ENCODE measurements around the gene BMP2K.

The BMP2K gene

DNA sequence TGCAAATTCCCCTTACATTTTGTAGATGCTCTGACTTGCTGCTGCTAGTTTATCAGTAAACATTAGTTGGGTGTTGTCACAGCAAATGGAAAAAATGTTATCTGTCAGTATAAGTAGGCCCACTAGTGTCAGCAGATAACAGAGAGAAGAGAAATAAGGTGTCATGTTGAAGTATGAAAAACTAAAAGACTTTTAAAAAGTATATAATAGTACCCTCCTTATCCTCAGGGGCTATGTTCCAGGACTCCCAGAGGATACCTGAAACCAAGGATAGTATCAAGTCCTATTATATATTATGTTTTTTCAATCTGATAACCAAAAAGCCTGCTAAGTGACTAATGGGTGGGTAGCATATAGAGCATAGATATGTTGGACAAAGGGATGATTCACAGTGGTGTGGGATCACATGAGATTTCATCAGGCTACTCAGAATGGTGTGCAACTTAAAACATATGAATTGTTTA is 11.6 kb upstream of the BMP2K start:
- peak; percentile 76 for DNase-seq (ENCODE audit: low read depth)

DNA sequence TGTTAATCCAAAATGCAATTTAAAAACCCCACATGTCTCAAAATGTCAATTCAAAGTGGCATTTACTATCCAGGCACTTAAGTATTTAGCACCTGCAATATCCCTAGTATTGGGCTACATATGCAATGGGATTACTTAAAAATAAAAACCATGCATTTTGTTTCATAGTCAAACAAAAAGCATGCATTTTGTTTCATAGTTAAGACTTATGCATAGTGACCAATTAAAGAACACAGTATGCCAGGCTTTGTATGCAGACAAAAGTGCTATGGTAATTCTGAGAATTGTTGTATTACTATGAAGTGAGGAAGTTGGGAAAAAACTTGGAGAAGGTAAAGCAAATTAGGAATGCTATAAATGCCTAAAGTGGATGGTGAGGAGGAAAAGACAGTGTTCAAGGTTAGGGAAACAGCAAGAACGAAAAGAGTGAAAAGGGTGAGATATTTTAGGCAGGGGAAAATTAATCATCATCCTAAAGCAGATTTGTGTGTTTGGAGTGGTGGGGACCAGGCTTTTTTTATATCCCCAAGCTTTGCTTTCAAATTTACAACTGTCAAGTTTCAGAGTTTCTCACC is 10.6 kb upstream of the BMP2K start:
- no peak for DNase-seq (ENCODE audit: low read depth)

DNA sequence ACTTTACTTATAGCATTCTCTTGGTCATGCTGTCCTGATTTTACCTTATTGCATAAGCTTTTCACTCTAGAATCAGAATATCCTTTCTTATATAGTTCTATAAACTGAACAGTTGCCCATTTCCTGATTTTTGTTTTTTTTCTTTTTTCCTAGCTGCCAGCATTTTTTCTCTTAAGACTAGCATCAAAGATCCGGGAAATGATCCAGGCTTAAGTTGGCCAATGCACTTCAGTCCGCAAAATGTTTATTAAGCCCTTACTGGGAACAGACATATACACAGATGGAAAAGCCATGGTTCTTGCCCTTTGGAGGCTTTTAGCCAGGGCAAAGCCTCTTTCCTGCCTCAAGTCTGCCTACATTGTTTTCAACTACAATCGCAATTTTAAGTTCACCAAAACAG is 10.1 kb upstream of the BMP2K start:
- DNase-seq (ENCODE audit: low read depth), result no peak

DNA sequence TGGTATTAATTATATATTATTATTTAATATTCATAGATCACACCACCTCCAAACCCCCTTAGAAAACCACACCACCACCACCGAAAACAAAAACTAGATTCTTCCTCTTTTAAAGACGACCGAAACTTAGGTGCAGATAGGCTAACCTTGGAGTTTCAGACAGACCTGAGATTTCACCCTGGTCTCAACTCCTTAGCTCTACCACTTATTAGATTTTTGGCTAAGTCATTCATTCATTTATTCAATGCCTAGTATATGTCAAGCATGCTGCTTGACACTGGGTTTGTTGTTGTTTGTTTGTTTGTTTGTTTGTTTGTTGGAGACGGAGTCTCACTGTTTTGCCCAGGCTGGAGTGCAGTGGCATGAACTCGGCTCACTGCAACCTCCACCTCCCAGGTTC is 9.5 kb upstream of the BMP2K start:
- DNase-seq (ENCODE audit: low read depth), result no peak

DNA sequence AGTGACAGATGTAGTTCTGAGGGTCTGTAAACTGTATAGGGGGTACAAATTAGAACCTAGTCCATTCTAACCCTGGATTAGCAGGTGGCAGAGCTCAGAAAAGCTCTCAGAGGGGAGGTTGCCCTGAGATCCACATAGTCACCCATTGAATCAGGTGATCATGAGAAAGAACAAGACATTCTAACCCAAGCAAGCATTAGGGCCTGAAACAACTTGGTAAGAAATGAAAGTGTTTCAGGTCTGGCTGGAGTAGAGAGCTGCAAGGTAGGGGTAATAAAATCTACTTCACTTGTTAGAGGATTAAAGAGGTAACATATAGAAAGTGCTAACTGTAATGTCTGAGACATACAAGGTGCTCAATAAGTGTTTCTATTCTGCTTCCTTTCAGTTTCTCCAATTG is 8.8 kb upstream of the BMP2K start:
- DNase-seq (ENCODE audit: low read depth), result no peak

DNA sequence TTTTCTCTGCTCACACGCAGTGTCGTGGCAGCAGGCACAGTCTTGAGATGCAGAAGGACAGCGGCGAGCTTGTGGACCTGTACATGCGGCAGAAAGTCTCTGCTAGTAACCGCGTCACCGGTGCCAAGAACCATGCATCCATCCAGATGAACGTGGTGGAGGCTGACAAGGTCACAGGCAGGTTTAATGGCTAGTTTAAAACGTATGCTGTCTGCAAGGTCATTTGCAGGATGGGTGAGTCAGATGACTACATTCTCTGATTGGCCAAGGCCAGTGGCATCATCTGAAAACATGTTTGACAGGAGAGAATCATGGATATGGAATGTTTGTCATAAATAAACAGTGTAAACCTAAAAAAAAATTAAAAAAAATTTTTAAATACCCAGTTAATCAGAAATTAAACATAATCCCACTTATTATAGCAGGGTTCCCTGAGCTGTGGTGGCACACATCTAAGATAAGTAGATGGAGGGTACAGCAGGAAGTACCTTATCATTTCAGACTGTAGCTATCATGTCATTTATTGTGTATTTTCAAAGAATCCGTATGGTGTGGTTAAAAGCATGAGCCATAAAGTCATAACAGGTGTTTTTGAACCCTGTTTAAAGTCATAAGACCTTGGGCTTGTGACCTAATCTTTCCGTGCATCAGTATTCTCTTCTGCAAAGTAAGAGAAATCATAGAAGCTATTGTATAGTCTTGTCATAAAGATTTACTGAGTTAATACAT is 7.5 kb upstream of the BMP2K start:
- DNase-seq (ENCODE audit: low read depth), result peak; percentile 77

DNA sequence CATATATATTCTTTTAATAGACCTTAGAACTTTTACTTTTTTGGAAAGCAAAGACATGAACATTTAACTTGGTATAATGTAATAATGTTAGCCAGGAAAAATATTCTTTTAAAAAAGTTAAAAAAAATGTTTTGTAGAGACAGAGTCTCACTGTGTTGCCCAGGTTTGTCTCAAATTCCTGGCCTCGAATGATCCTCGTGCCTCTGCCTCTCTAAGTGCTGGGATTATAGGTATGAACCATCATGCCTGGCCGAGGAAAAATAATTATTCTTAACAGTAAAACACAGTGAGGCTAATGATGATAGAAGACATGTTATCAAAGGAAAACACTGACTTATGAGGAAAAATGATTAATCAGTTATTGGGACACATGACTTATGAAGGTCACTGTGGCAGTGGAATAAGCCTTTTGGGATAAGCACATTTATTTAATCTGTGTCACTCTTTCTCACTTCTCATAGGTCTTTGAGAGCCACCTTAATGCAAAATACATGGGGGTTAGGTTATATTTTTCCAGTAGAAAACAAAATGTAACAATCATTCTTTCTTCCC is 6.0 kb upstream of the BMP2K start:
- no peak for DNase-seq (ENCODE audit: low read depth)

DNA sequence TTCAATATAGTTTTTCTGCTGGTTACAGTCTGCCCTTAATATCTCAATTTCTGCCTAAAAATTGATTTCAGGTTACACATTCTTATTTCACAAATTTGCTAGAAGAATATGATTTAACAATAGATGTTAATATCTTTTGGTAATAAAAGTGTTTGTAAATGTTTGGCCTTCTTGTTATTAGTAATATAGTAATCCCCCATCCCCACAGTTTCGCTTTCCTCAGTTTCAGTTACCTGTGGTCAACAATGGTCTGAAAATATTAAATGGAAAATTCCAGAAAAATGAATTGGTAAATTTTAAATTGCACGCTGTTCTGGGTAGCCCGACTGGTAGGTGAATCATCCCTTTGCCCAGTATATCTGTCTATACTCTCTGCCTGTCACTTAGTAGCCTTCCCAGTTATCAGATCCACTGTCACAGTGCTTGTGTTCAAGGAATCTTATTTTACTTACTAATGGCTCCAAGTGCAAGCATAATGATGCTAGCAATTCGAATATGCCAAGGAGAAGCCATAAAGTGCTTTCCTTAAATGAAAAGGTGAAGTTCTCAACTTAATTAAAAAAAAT is 3.5 kb upstream of the BMP2K start:
- DNase-seq (ENCODE audit: low read depth), result no peak

DNA sequence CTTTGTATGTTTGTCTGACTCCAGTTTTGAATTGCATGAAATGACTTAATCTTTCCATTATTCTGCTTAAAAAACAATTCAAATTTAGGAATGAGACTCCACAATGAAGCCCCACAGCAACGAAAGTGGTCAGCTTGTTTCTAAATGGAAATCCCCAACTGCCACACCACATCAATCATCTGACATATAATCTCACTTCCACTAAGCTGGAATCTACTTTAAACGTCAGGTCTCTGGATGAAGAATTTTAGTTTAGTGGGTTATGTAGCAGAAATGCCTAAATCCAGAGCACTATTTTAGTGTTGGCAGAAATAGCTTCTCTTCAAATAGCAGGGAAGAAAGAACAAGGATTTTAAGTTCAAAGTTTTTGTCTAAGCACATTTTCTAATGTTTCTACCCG is 1.7 kb upstream of the BMP2K start:
- no peak for DNase-seq (ENCODE audit: low read depth)

DNA sequence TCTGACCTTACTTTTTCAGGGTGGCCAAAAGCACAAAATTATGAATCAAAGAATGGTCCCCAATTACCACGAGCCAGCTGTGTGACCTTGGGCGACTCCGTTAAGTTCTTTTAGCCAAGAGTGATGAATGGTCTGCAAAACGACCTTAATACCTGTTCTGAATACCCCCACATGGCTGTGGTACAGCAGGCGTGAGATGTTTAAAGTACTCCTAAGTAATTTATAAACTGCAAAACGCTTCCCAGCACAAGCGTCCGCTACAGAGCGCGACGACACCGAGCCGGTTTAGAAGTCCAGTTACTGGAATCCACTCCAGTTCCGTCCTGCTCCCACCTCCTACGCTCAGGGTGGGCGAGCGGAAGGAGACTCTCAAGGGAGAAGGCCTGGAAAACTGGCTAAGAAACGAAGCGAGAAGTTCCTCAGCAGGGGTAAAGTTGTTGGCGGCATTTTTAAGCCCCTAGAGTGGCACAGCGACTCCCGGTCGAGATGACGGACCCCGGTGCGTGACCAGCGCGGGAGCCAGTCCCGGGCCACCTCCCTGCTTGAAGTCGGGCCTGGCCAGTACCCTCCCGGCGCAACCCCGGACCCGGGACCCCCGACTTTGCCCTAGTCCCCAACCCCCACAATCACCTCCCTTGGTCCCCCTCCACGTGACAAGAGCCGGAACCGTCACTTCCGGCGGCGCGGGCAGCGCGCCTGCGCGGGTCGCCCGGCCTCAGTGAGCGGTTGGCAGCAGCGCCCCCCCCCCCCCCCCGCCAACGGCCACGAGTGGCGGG is 659 bp upstream of the BMP2K start:
- DNase-seq (ENCODE audit: low read depth), result peak; percentile 77

DNA sequence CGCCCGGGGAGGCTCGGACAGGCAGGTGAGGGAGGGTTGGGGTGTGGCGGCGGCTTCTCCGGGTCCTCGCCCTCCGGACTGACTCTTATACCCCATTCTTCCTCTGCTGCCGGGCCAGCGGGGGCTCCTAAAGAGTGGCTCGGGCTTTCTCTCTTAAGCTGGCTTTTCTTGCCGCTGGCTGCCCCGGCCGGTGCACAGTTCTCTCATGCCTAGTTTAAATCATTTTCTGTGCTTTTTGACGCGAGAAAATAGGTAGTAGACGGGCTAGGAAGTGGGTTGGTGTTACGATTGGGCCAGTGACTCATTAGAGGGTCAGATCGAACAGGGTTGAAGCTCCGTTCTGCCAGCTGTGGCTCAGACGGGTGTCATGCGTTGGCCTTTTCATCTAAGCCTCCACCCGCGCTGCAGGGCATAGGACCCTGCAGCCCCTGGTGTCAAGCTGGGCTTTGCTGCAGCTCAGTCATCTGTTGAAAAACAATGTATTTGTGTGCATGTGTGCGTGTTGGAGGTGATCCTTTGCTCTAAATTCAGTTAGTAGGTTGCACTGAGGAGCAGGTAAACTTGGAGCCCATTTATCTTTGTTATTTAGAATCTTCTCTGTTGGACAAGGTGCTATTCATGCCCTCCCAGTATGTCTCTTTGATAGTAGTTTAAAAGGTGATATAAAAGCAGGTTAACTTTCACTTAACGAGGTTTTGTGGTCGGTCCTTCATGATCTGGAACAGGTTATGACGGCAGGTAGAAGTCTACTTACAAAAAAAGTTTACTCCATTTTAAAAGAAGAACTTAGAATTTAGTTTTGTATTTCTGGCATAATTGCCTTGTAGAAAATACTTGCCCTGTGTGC is 802 bp downstream of the BMP2K start:
- peak; percentile 19 for DNase-seq (ENCODE audit: low read depth)

DNA sequence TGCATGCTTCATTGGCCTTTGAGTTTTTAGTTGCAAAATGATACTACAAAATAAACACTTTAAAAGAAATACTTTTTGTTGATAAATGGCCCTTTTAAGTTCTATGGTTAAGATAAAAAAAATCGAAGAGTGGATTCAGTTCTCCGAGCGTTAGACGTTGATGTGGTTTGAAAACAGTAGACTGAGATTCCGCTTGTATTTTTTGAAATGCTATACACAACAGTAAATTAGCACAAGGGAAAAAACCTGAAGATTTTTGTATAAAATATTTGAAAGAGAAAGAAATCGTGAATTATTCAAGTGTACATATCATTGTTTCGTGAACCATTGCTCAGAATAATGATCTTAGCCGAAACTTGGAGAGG is 1.4 kb downstream of the BMP2K start:
- no peak for DNase-seq (ENCODE audit: low read depth)

DNA sequence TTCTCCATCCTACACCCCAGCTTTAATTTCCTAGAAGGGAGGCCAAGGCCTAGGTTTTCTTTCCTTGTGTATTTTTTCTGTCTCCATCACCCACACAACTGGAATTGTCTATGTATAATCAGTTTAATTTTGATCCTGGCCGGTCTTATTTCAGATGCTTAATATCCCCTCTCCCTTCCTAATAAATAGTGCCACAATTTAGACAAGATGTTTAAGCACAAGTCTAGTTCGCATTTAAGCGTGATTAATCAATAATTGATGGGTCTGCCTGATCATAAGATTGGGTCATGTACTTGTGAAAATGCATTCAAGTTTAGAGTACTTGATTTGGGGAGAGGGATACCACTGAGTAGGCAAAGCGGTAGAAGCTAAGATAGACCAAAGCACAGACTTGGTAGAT is 2.4 kb downstream of the BMP2K start:
- no peak for DNase-seq (ENCODE audit: low read depth)

DNA sequence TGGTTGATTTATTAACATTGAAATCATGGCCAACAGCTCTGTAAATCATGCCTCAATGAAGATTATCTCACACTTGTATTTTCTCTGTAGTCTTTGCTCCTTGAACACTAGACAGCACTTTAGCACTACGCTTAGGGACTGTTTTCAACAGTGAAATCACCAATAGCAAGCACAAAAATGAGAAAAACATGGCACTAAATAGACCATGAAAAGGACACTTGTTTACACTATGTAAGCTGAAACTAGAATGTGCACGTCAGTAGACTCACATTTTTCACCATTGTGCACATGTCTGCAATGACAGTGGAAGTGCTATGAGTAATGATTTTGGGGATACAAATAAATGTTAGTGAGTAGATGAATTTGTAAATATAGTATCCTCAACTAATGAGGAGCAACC is 3.1 kb downstream of the BMP2K start:
- DNase-seq (ENCODE audit: low read depth), result no peak

DNA sequence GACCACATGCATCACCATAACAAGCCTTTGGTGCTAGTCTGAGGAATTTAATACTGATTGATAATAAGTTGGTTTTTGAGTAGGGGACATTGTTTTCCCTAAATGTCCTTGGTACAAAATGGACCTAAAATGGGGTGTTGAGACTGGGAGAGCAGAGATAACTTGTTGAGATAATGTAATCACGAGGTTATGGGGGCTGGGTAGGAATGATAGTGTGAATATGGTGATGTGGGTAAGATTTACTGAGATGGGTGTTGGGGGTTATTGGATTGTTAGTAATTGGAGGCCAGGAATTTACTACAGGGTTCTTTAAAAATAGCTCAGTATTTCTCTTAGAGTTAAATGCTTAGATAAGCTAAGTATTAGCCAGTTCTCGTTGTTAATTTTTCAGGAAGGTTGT is 3.9 kb downstream of the BMP2K start:
- DNase-seq (ENCODE audit: low read depth), result no peak

DNA sequence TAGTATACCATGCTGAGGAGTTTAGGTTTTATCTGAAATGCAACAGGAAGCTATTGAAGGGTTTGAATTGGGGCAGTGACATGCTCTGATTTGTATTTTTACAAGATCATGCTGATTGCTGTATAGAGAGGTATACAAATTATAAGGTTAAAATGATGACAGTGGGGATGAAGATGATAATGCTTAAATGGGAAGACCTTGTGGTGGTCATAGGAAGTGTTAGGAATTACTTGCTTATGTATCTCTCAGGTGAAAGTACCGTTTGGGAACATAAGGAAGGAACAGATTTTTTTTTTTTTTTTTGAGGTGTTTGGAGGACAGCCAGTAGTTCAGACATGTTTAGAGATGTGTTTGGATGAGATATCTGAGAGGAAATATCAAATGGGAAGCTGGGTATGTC is 5.0 kb downstream of the BMP2K start:
- no peak for DNase-seq (ENCODE audit: low read depth)

DNA sequence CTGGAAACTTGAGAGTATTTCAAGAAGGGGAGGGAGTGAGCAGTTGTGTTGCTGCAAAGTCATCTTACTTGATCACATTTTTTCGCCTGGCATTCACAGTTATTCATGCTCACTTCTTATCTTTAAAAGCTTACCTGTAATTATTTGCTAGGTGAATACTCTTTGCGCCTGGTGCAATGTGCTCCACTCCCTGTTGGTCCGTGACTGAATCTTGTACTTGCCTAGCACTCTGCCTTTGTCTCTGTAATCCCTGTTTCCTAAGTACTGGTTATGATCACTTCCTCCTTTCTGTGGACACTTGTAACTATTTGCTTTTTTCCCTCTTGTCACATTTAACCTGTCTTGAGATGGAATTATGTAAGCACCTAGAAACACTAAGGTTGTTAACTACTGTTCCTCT is 5.8 kb downstream of the BMP2K start:
- DNase-seq (ENCODE audit: low read depth), result no peak

DNA sequence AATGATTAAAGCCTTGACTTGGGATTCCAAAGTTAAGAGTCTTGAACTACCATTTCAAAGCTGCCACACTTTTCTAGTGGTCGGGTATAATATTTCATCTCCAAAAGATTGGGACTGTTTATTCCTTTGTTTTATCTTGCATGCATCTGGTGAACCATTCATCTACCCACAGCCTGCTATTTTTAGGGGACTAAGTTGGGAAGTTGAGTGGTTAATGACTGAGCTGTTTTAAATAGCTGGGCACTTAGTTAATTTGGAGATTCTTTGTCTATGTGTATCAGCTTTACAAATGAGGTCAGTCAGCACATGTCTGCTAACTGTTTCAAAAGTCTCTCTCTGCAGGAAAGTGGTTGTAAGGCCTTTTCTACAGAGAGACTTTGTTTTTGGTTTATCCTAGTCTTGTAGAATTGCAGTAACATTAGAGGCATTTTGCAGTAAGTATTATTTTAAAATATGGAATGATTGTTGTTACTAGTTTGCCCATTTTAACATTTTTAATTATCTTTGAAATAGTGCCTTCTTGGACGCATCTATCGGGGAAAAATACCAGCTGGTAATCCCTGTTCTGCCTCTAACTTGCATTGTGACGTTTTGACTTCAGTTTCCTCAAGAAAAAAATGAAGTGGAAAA is 8.2 kb downstream of the BMP2K start:
- peak; percentile 83 for DNase-seq (ENCODE audit: low read depth)

DNA sequence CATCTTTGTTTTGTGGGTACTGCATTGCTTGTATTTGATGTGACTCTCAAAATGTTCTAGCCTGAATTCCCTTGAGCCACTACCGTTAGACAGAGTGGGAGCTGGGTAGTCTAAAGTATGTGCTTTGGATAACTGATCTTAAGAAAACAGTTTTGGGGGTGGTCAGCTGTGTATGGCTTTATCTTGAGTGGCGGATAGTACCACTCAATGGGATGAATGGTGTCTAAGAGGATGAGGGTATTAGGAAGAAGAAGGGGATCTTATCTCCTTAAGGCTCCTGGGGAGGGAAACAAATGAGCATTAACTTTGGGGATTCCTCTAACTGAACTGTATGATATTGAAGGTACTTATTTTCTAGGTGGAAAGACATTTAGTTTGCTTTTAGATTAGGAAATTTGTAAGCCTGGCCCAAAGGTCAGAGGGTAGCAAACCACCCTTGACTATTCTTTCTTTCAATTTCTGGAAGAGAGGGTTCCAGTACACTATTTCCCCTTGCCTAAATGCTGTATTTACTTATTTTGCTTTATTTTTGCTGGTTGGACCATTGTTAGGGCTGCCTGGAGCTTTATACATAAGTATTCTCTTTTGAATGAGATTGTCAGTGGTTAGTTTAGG is 11.3 kb downstream of the BMP2K start:
- no peak for DNase-seq (ENCODE audit: low read depth)

DNA sequence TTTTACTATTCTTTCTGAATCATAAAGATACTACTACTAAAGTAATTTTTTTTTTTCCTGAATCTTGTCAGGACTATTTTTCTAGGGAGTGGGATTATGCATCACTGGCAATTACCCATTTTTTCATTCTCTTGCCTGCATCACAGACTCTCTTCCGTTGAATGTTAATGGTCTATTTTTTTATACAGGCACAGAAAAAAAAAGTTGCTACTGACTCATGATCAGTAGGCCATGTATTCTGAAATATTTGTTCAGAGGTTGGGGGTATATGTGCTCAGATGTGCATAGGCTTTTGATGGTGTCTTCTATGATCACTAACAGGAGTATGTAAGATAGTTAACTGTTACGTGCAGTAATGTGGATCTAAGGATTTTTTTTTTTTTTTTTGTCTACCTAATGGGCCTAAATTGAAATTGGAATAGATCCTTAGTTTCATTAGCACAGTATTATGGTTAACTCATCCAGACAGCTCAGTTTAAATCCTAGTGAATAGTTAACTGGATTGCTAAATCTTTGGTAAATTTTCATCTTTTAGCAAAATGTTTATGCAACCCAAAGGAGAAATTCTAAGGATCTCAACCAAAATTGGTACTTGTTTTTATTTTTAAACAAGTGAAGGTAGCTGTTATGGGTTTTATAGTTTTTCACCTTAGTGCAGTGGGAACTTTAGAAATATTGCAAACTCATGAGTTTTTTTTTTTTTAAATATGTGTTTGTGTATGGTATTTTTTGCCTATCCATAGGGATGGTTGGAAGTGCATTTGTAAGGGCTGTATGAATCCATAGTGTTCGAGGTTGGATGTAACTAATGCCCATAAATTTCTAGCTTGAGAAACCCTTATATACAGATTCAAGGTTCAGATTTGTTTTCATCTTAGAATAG is 12.1 kb downstream of the BMP2K start:
- no peak for DNase-seq (ENCODE audit: low read depth)

Measured in amniotic epithelial cell (primary cell).